ENCODE measurements around the gene XNDC1N.

XNDC1N gene

DNA sequence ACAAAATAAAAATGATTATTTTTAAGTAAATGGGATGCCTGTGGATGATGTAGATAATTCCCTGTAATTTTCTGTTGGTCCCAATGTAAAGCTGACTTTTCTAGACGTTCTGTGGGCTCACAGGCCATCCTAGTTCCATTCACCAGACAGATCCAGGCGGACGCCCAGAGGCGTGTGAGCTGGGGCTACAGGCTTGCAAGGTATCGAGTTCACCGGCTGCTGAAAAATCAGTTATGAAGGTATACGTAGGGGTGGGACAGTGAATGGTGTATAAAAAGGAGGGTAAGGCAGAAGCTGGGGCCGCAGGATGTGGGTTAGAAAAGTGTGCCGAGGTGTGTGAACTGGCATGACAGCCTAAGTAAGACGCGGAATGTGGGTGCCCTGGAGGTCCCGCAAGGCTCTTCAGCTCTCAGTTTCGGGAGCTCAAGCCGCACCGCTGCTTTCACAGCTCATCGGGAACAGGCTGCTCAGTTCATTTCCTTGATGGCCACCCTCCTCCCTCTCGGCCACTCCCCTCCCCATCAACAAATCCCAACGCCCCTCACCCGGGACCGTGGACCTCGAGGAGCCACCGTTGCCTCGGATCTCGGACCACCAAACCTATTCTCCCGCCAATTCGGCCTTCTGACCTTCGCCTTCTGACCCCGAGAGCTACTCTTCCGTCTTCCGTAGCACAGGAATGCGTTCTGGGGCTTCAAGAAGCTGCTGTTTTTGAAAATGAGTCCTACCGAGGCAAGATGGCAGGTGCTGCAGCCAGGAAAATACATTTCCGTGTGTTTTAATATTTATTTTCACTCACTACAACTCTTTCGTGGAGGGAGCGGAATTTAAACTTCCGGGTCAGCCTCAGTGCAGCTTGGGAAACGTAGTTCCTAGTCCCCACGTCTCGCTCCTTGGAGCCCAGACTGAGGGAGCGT is at the start of gene XNDC1N:
TSS of gene XNDC1N (minus strand) at position 775 of the 917 bp plus-strand sequence. CDS start 5,241 bp downstream, outside the sequence.
- H3K27me3 ChIP-seq (replicated peaks; ENCODE audit: control insufficient read depth, insufficient read depth, low read length): no peaks in the 10 kb centered on the region
- H3K9me3 ChIP-seq (ENCODE audit: control insufficient read depth, low read length): no peaks in the 10 kb centered on the region
- DNase-seq (ENCODE audit: low read depth): peak; percentile 96
- peak within 1 kb of the TSS; percentile 91 for H3K9ac ChIP-seq (ENCODE audit: low read length)
- H3K4me1 ChIP-seq (ENCODE audit: control insufficient read depth, insufficient read depth, low read length): peaks cover 24% of the 10 kb centered on the region
- H3K36me3 ChIP-seq (ENCODE audit: control insufficient read depth, insufficient read depth, low read length, severe bottlenecking): no peaks in the 10 kb centered on the region
- H3K4me3 ChIP-seq (ENCODE audit: low read length): peak within 1 kb of the TSS; percentile 91

GRCh38 chr11:71977743-71978418 is 49.5 kb upstream of the XNDC1N start:
- Histone ChIP-seq H3K4me1 (ENCODE audit: control insufficient read depth, insufficient read depth, low read length) (no peaks in the 10 kb centered on the region), H3K9me3 (ENCODE audit: control insufficient read depth, low read length) (no peaks in the 10 kb centered on the region), H3K27me3 (replicated peaks; ENCODE audit: control insufficient read depth, insufficient read depth, low read length) (no peaks in the 10 kb centered on the region), H3K4me3 (ENCODE audit: low read length) (no peak overlapping the region), H3K36me3 (ENCODE audit: control insufficient read depth, insufficient read depth, low read length, severe bottlenecking) (peaks cover 12% of the 10 kb centered on the region), H3K9ac (ENCODE audit: low read length) (no peak overlapping the region)
- peak; percentile 80 for DNase-seq (ENCODE audit: low read depth)

GRCh38 chr11:71977090-71977489 is 48.7 kb upstream of the XNDC1N start:
- no peaks in the 10 kb centered on the region for H3K4me1 ChIP-seq (ENCODE audit: control insufficient read depth, insufficient read depth, low read length)
- no peak for DNase-seq (ENCODE audit: low read depth)
- H3K27me3 ChIP-seq (replicated peaks; ENCODE audit: control insufficient read depth, insufficient read depth, low read length): no peaks in the 10 kb centered on the region
- no peaks in the 10 kb centered on the region for H3K9me3 ChIP-seq (ENCODE audit: control insufficient read depth, low read length)
- H3K4me3 ChIP-seq (ENCODE audit: low read length): no peak overlapping the region
- H3K9ac ChIP-seq (ENCODE audit: low read length): no peak overlapping the region
- H3K36me3 ChIP-seq (ENCODE audit: control insufficient read depth, insufficient read depth, low read length, severe bottlenecking): peaks cover 12% of the 10 kb centered on the region

GRCh38 chr11:71976551-71976950 is 48.2 kb upstream of the XNDC1N start:
- H3K36me3 ChIP-seq (ENCODE audit: control insufficient read depth, insufficient read depth, low read length, severe bottlenecking): peaks cover 12% of the 10 kb centered on the region
- no peak overlapping the region for H3K4me3 ChIP-seq (ENCODE audit: low read length)
- no peak for DNase-seq (ENCODE audit: low read depth)

DNA sequence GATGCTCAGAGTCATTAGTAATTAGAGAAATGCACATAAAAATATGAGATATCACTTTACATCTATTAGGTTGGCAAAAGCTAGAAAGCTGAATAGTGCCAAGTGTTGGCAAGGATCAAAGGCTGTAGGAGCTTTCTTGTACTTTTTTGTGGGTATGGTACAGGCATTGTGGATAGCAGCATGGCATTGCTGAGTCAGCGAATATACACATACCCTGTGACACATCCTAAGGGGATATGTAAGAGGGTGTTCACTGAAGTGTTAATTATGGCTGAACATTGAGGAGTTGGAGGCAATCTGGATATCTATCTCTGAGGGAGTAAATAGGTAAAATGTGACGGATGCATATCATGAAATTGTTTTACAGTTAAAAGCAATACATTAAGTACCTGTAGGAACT is 43.3 kb upstream of the XNDC1N start:
- Histone ChIP-seq H3K36me3 (ENCODE audit: control insufficient read depth, insufficient read depth, low read length, severe bottlenecking) (peaks cover 31% of the 10 kb centered on the region), H3K4me1 (ENCODE audit: control insufficient read depth, insufficient read depth, low read length) (no peaks in the 10 kb centered on the region), H3K9me3 (ENCODE audit: control insufficient read depth, low read length) (no peaks in the 10 kb centered on the region), H3K9ac (ENCODE audit: low read length) (no peak overlapping the region), H3K27me3 (replicated peaks; ENCODE audit: control insufficient read depth, insufficient read depth, low read length) (no peaks in the 10 kb centered on the region), H3K4me3 (ENCODE audit: low read length) (no peak overlapping the region)
- DNase-seq (ENCODE audit: low read depth): no peak

More at GRCh38 chr11:71976551-71976950, 48.2 kb upstream of the XNDC1N start:
- no peak overlapping the region for H3K9ac ChIP-seq (ENCODE audit: low read length)
- H3K9me3 ChIP-seq (ENCODE audit: control insufficient read depth, low read length): no peaks in the 10 kb centered on the region
- H3K27me3 ChIP-seq (replicated peaks; ENCODE audit: control insufficient read depth, insufficient read depth, low read length): no peaks in the 10 kb centered on the region
- no peaks in the 10 kb centered on the region for H3K4me1 ChIP-seq (ENCODE audit: control insufficient read depth, insufficient read depth, low read length)

DNA sequence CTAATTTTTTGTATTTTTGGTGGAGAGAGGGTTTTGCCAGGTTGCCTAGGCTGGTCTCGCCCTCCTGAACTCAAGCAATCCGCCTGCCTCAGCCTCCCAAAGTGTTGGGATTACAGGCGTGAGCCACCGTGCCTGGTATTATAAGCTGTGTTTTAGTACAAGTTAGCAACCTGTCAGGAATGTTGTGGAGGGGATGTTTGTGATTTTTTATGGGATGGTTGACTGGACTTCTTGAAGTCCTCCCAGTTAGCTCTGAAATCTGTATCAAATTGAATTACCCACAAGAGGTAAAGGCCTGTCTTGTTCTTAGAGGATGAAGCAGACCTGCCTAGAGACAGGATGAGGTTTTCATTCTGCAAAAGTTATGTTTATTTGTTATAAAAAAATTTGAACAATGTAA is 36.2 kb upstream of the XNDC1N start:
- Histone ChIP-seq H3K4me1 (ENCODE audit: control insufficient read depth, insufficient read depth, low read length) (no peaks in the 10 kb centered on the region), H3K9me3 (ENCODE audit: control insufficient read depth, low read length) (no peaks in the 10 kb centered on the region), H3K9ac (ENCODE audit: low read length) (no peak overlapping the region), H3K27me3 (replicated peaks; ENCODE audit: control insufficient read depth, insufficient read depth, low read length) (no peaks in the 10 kb centered on the region), H3K36me3 (ENCODE audit: control insufficient read depth, insufficient read depth, low read length, severe bottlenecking) (peaks cover 51% of the 10 kb centered on the region), H3K4me3 (ENCODE audit: low read length) (no peak overlapping the region)
- DNase-seq (ENCODE audit: low read depth): no peak

- H3K9me3 ChIP-seq (ENCODE audit: control insufficient read depth, low read length): no peaks in the 10 kb centered on the region
- H3K36me3 ChIP-seq (ENCODE audit: control insufficient read depth, insufficient read depth, low read length, severe bottlenecking): peaks cover 42% of the 10 kb centered on the region
- H3K9ac ChIP-seq (ENCODE audit: low read length): no peak overlapping the region
- no peak overlapping the region for H3K4me3 ChIP-seq (ENCODE audit: low read length)
- H3K27me3 ChIP-seq (replicated peaks; ENCODE audit: control insufficient read depth, insufficient read depth, low read length): no peaks in the 10 kb centered on the region
- H3K4me1 ChIP-seq (ENCODE audit: control insufficient read depth, insufficient read depth, low read length): no peaks in the 10 kb centered on the region
- no peak for DNase-seq (ENCODE audit: low read depth)
Measured at GRCh38 chr11:71963468-71963867, 35.1 kb upstream of the XNDC1N start.

- H3K4me1 ChIP-seq (ENCODE audit: control insufficient read depth, insufficient read depth, low read length): no peaks in the 10 kb centered on the region
- peak; percentile 58 for DNase-seq (ENCODE audit: low read depth)
- no peaks in the 10 kb centered on the region for H3K9me3 ChIP-seq (ENCODE audit: control insufficient read depth, low read length)
- H3K36me3 ChIP-seq (ENCODE audit: control insufficient read depth, insufficient read depth, low read length, severe bottlenecking): peaks cover 36% of the 10 kb centered on the region
- H3K27me3 ChIP-seq (replicated peaks; ENCODE audit: control insufficient read depth, insufficient read depth, low read length): no peaks in the 10 kb centered on the region
- no peak overlapping the region for H3K4me3 ChIP-seq (ENCODE audit: low read length)
- H3K9ac ChIP-seq (ENCODE audit: low read length): no peak overlapping the region
Measured at GRCh38 chr11:71962428-71963038, 34.1 kb upstream of the XNDC1N start.

DNA sequence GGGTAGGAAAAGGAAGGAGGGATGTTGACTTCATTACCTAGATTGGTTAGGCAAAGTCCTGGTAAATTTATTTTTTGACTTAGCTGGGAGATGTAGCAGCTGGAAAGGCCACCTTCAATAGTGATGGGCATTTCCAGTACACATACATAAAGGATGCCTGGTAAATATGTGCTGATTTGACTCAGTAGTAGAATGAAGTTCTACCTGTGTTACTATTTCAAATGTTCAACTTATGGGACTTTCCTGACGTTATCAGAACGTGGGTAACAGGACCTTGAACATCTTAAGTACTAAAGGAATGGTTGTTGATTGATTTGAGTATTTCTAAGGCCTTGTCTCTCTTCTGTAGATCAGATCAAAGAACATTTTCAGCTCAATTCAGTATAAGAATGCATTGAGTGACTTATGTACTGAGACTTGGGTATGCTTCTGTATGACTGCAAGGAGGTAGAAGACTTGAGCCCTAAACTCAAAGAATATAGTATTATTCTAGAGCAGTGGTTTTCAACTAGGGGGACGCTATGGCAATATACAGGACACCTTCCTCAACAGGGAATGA is 27.6 kb upstream of the XNDC1N start:
- Histone ChIP-seq H3K9me3 (ENCODE audit: control insufficient read depth, low read length) (no peaks in the 10 kb centered on the region), H3K27me3 (replicated peaks; ENCODE audit: control insufficient read depth, insufficient read depth, low read length) (no peaks in the 10 kb centered on the region), H3K36me3 (ENCODE audit: control insufficient read depth, insufficient read depth, low read length, severe bottlenecking) (peaks cover 7% of the 10 kb centered on the region), H3K4me1 (ENCODE audit: control insufficient read depth, insufficient read depth, low read length) (no peaks in the 10 kb centered on the region), H3K4me3 (ENCODE audit: low read length) (no peak overlapping the region), H3K9ac (ENCODE audit: low read length) (no peak overlapping the region)
- no peak for DNase-seq (ENCODE audit: low read depth)

DNA sequence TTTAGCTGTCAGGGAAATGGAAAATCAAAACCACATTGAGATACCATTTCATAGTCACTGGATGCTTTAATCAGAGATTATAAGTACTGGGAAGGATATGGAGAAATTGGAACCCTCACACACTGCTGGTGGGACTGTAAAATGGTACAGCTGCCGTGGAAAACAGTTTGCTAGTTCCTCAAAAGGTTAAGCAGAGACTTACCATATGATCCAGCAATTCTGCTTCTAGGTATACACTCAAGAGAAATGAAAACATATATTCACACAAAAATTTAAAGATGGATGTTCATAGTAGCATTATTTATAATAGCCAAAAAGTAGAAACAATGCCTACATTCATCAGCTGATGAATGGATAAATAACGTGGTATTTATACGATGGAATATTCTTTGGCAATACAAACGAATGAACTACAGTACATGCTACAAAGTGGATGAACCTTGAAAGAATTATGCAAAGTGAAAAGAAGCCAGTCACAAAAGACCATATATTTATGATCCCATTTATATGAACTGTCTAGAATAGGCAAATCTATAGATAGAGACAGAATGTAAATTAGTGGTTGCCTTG is 23.4 kb upstream of the XNDC1N start:
- Histone ChIP-seq H3K4me3 (ENCODE audit: low read length) (no peak overlapping the region), H3K9ac (ENCODE audit: low read length) (no peak overlapping the region), H3K27me3 (replicated peaks; ENCODE audit: control insufficient read depth, insufficient read depth, low read length) (no peaks in the 10 kb centered on the region), H3K9me3 (ENCODE audit: control insufficient read depth, low read length) (no peaks in the 10 kb centered on the region), H3K36me3 (ENCODE audit: control insufficient read depth, insufficient read depth, low read length, severe bottlenecking) (no peaks in the 10 kb centered on the region), H3K4me1 (ENCODE audit: control insufficient read depth, insufficient read depth, low read length) (peaks cover 16% of the 10 kb centered on the region)
- no peak for DNase-seq (ENCODE audit: low read depth)

DNA sequence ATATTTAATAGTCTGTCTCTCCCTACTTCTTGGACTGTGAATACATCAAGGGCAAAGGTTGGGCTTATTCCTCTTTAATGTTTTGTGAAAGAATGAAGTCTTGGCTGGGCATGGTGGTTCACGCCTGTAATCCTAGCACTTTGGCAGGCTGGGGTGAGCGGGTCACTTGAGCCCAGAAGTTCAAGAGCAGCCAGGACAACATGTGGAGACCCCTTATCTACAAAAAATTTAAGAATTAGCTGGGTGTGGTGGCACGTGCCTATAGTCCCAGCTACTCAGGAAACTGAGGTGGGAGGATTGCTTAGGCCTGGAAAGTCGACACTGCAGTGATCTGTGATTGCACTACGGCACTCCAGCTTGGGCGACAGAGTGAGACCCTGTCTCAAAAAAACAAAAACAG is 20.6 kb upstream of the XNDC1N start:
- Histone ChIP-seq H3K9me3 (ENCODE audit: control insufficient read depth, low read length) (no peaks in the 10 kb centered on the region), H3K4me3 (ENCODE audit: low read length) (no peak overlapping the region), H3K4me1 (ENCODE audit: control insufficient read depth, insufficient read depth, low read length) (peaks cover 34% of the 10 kb centered on the region), H3K36me3 (ENCODE audit: control insufficient read depth, insufficient read depth, low read length, severe bottlenecking) (no peaks in the 10 kb centered on the region), H3K27me3 (replicated peaks; ENCODE audit: control insufficient read depth, insufficient read depth, low read length) (no peaks in the 10 kb centered on the region), H3K9ac (ENCODE audit: low read length) (no peak overlapping the region)
- no peak for DNase-seq (ENCODE audit: low read depth)

Data from adipocyte (in vitro differentiated cells).